Measurements from ENCODE around the gene AHR. TPM values are rescaled to one million over a fixed set of nuclear protein-coding genes. Genes with fewer than 3 reads are reported as not detected.
"Not testable (repeated sequence)": the region's sequence is repeated elsewhere in the genome, so short reads cannot be mapped to it uniquely, and the experiment has no call there.

The AHR gene
- total and polyA plus RNA-seq, 2 donors (not counting 3 experiments of a cell fraction or from before 2014, with no cell fraction given): 4.8 to 31.8 TPM

DNA sequence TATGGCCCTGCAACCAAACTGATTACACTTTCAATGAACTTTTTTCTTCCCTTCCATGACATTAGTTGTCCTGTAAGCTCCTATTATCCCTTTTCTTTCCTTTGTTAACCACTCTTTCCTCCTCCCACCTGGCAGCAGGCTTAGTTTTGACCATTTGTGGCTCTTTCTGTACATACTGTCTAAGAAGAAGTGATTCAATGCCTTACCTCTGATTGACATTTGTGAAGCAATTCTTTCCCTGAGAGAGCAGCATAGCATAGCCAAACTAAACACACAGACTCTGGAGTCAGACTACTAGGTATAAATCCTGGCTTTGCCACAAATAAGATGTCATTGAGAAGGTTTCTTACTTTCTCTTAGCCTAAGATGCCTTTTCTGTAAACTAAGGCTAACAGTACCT lies 48.9 kb downstream of the AHR start:
- no peaks in the 10 kb centered on the region for H3K79me2 ChIP-seq (ENCODE audit: control insufficient read depth, insufficient read depth, low read length)
- CTCF ChIA-PET: interaction anchor here (1.3 kb wide), 1 partner anchor 14 kb away, joined by 3 read pairs; no protein-coding TSS in a partner anchor
- dilution Hi-C loops (cut with MboI; ENCODE audit: extremely low pct_ligation_motif_present, low sequenced_read_pairs): no loop called here

DNA sequence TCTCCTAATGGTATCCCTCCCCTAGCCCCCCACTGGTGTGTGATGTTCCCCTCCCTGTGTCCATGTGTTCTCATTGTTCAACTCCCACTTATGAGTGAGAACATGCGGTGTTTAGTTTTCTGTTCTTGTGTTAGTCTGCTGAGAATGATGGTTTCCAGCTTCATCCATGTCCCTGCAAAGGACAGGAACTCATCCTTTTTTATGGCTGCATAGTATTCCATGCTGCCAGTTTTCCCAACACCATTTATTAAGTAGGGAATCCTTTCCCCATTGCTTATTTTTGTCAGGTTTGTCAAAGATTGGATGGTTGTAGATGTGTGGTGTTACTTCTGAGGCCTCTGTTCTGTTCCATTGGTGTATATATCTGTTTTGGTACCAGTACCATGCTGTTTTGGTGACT lies 50.5 kb downstream of the AHR start:
- H3K36me3 ChIP-seq (ENCODE audit: control insufficient read depth in 2 of 2, extremely low read depth in 1 of 2, insufficient read depth in 2 of 2, low read length in 2 of 2); H4K20me1 ChIP-seq (replicated peaks; ENCODE audit: control insufficient read depth, extremely low read depth, insufficient read depth, low read length); H3K4me2 ChIP-seq (ENCODE audit: insufficient read depth, low read length); H3K9me3 ChIP-seq (replicated peaks; ENCODE audit: control insufficient read depth, insufficient read depth, low read length); H3K27me3 ChIP-seq (ENCODE audit: control insufficient read depth in 2 of 2, insufficient read depth in 2 of 2, low read length in 2 of 2); H3K27ac ChIP-seq (ENCODE audit: insufficient read depth, low read depth, low read length); BruUV-seq (replicated peaks); DNase-seq (ENCODE audit: low read depth, low spot score); H3K9me1 ChIP-seq (replicated peaks; ENCODE audit: control insufficient read depth, extremely low read depth, insufficient read depth, low read length); H3K9ac ChIP-seq (replicated peaks; ENCODE audit: extremely low read depth, insufficient read depth, low read length); H3K79me2 ChIP-seq (ENCODE audit: control insufficient read depth, insufficient read depth, low read length); CTCF ChIA-PET; POLR2A ChIA-PET; H3K4me1 ChIP-seq (ENCODE audit: control insufficient read depth, extremely low read depth, insufficient read depth, low read length); FAIRE-seq; H2AFZ ChIP-seq (ENCODE audit: low read depth, low read length); H3K4me3 ChIP-seq (replicated peaks in 1 of 3; ENCODE audit: insufficient read depth in 1 of 3, low read depth in 1 of 3, low read length in 3 of 3); intact Hi-C loops (cut with micrococcal nuclease); dilution Hi-C loops (cut with MboI; ENCODE audit: extremely low pct_ligation_motif_present, low sequenced_read_pairs): not testable (repeated sequence)

More for the DNA sequence above, 48.9 kb downstream of the AHR start:
- Histone ChIP-seq H3K4me2 (ENCODE audit: insufficient read depth, low read length) (no peak overlapping the region), H3K4me1 (ENCODE audit: control insufficient read depth, extremely low read depth, insufficient read depth, low read length) (no peaks in the 10 kb centered on the region), H3K36me3 (ENCODE audit: control insufficient read depth in 2 of 2, extremely low read depth in 1 of 2, insufficient read depth in 2 of 2, low read length in 2 of 2) (peaks cover 0 to 8% of the 10 kb centered on the region in 2 experiments), H3K9me1 (replicated peaks; ENCODE audit: control insufficient read depth, extremely low read depth, insufficient read depth, low read length) (no peaks in the 10 kb centered on the region), H3K27me3 (ENCODE audit: control insufficient read depth in 2 of 2, insufficient read depth in 2 of 2, low read length in 2 of 2) (no peaks in the 10 kb centered on the region), H3K9ac (replicated peaks; ENCODE audit: extremely low read depth, insufficient read depth, low read length) (no peak overlapping the region), H3K4me3 (replicated peaks in 1 of 3; ENCODE audit: insufficient read depth in 1 of 3, low read depth in 1 of 3, low read length in 3 of 3) (no peak overlapping the region), H4K20me1 (replicated peaks; ENCODE audit: control insufficient read depth, extremely low read depth, insufficient read depth, low read length) (no peaks in the 10 kb centered on the region), H3K27ac (ENCODE audit: insufficient read depth, low read depth, low read length) (no peak overlapping the region), H2AFZ (ENCODE audit: low read depth, low read length) (no peak overlapping the region), H3K9me3 (replicated peaks; ENCODE audit: control insufficient read depth, insufficient read depth, low read length) (no peaks in the 10 kb centered on the region)
- BruUV-seq (replicated peaks): no TSS peak
- no peak for TF ChIP-seq FOS (IDR thresholded peaks at IDR 0.05; ENCODE audit: borderline replicate concordance, insufficient read depth, low read length)
- TF ChIP-seq MYC (IDR thresholded peaks at IDR 0.05; ENCODE audit: low read depth, low read length): no peak
- TF ChIP-seq POLR2A (IDR thresholded peaks at IDR 0.05; ENCODE audit: low read depth, low read length): no peak
- TF ChIP-seq JUN (IDR thresholded peaks at IDR 0.05; ENCODE audit: borderline replicate concordance, insufficient read depth, insufficient read length, low read depth): no peak
- TF ChIP-seq, protein P1, sequence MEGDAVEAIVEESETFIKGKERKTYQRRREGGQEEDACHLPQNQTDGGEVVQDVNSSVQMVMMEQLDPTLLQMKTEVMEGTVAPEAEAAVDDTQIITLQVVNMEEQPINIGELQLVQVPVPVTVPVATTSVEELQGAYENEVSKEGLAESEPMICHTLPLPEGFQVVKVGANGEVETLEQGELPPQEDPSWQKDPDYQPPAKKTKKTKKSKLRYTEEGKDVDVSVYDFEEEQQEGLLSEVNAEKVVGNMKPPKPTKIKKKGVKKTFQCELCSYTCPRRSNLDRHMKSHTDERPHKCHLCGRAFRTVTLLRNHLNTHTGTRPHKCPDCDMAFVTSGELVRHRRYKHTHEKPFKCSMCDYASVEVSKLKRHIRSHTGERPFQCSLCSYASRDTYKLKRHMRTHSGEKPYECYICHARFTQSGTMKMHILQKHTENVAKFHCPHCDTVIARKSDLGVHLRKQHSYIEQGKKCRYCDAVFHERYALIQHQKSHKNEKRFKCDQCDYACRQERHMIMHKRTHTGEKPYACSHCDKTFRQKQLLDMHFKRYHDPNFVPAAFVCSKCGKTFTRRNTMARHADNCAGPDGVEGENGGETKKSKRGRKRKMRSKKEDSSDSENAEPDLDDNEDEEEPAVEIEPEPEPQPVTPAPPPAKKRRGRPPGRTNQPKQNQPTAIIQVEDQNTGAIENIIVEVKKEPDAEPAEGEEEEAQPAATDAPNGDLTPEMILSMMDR (IDR thresholded peaks at IDR 0.05; ENCODE audit: extremely low read depth in 1 of 2, insufficient read depth in 1 of 2, low read depth in 1 of 2, low read length in 2 of 2): no peak
- no peak for TF ChIP-seq EZH2 (IDR thresholded peaks at IDR 0.05; ENCODE audit: borderline replicate concordance, low read depth, low read length, severe bottlenecking)
- TF ChIP-seq GATA2 (IDR thresholded peaks at IDR 0.05; ENCODE audit: insufficient read depth, insufficient read length, low read depth, low read length): no peak
- TF ChIP-seq POLR2AphosphoS5 (IDR thresholded peaks at IDR 0.05; ENCODE audit: insufficient read depth, low read depth, low read length): no peak
- TF ChIP-seq, protein P2, sequence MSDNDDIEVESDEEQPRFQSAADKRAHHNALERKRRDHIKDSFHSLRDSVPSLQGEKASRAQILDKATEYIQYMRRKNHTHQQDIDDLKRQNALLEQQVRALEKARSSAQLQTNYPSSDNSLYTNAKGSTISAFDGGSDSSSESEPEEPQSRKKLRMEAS (IDR thresholded peaks at IDR 0.05; ENCODE audit: insufficient read depth, insufficient read length): no peak
- no peak for DNase-seq (ENCODE audit: low read depth, low spot score)
- POLR2A ChIA-PET: no interaction called here
- FAIRE-seq: no peak
- intact Hi-C loops (cut with micrococcal nuclease): no loop called here

DNA sequence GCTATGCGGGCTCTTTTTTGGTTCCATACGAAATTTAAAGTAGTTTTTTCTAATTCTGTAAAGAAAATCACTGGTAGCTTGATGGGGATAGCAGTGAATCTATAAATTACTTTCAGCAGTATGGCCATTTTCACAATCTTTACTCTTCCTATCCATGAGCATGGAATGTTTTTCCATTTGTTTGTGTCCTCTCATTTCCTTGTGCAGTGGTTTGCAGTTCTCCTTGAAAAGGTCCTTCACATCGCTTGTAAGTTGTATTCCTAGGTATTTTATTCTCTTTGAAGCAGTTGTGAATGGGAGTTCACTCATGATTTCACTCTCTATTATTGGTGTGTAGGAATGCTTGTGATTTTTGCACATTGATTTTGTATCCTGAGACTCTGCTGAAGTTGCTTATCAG lies 51.9 kb downstream of the AHR start:
- H3K4me1 ChIP-seq (ENCODE audit: control insufficient read depth, extremely low read depth, insufficient read depth, low read length); intact Hi-C loops (cut with micrococcal nuclease); H4K20me1 ChIP-seq (replicated peaks; ENCODE audit: control insufficient read depth, extremely low read depth, insufficient read depth, low read length); H3K9me1 ChIP-seq (replicated peaks; ENCODE audit: control insufficient read depth, extremely low read depth, insufficient read depth, low read length); FAIRE-seq; H2AFZ ChIP-seq (ENCODE audit: low read depth, low read length); H3K79me2 ChIP-seq (ENCODE audit: control insufficient read depth, insufficient read depth, low read length); dilution Hi-C loops (cut with MboI; ENCODE audit: extremely low pct_ligation_motif_present, low sequenced_read_pairs); H3K27ac ChIP-seq (ENCODE audit: insufficient read depth, low read depth, low read length); H3K4me2 ChIP-seq (ENCODE audit: insufficient read depth, low read length); H3K27me3 ChIP-seq (ENCODE audit: control insufficient read depth in 2 of 2, insufficient read depth in 2 of 2, low read length in 2 of 2); DNase-seq (ENCODE audit: low read depth, low spot score); BruUV-seq (replicated peaks); POLR2A ChIA-PET; H3K9me3 ChIP-seq (replicated peaks; ENCODE audit: control insufficient read depth, insufficient read depth, low read length); H3K36me3 ChIP-seq (ENCODE audit: control insufficient read depth in 2 of 2, extremely low read depth in 1 of 2, insufficient read depth in 2 of 2, low read length in 2 of 2); H3K9ac ChIP-seq (replicated peaks; ENCODE audit: extremely low read depth, insufficient read depth, low read length); H3K4me3 ChIP-seq (replicated peaks in 1 of 3; ENCODE audit: insufficient read depth in 1 of 3, low read depth in 1 of 3, low read length in 3 of 3); CTCF ChIA-PET: not testable (repeated sequence)

Data from endothelial cell of umbilical vein (primary cell).